Stimulated activated CD4-positive, alpha-beta T cell treated with anti-CD3 and anti-CD28 coated beads, Interleukin-12 subunit alpha, Interleukin-12 subunit beta, amount 100 ng/mL, for 24 hours (primary cell): ENCODE data around the gene MYL7.

Experiments
- DNase-seq, 2 experiments: peaks; one replicate each; pipeline ENCODE4 v3.0.0-alpha.2; 2020; ENCODE audit warnings: low read depth in 2 of 2

MYL7 gene

DNA sequence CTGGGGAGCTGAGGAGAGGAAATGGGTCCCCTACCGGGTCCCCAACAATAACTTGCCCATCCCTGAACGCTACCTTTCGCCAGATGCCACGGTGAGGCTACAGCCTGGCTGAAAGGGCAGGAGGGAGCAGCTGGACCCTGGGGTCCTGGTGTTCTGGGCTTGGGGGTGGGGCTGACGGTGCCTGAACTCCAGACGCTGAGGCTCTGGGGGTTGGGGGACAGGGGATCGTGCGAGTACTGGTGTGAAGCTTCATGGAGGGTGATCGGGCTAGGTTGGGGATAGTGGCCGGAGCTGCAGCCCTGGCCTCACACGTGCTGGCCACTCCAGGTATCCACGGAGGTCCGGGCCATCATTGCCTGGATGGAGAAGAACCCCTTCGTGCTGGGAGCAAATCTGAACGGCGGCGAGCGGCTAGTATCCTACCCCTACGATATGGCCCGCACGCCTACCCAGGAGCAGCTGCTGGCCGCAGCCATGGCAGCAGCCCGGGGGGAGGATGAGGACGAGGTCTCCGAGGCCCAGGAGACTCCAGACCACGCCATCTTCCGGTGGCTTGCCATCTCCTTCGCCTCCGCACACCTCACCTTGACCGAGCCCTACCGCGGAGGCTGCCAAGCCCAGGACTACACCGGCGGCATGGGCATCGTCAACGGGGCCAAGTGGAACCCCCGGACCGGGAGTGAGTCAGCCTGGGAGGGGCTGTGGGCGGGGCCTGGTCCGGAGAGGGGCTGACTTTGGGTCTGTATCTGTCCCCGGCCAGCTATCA, 28.7 kb downstream of the MYL7 start:
- DNase-seq: no peak

DNA sequence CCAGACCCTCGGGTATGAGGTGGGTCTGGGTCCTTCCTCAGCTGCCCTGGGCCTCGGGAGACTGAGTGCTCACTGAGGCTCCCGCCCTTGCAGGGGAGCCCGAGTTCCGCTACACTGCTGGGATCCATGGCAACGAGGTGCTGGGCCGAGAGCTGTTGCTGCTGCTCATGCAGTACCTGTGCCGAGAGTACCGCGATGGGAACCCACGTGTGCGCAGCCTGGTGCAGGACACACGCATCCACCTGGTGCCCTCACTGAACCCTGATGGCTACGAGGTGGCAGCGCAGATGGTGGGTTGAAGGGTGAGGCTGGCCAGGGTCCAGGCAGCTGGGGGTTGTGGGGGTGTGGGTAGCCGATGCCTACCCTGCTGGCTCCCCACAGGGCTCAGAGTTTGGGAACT, 29.4 kb downstream of the MYL7 start:
- no peak for DNase-seq

DNA sequence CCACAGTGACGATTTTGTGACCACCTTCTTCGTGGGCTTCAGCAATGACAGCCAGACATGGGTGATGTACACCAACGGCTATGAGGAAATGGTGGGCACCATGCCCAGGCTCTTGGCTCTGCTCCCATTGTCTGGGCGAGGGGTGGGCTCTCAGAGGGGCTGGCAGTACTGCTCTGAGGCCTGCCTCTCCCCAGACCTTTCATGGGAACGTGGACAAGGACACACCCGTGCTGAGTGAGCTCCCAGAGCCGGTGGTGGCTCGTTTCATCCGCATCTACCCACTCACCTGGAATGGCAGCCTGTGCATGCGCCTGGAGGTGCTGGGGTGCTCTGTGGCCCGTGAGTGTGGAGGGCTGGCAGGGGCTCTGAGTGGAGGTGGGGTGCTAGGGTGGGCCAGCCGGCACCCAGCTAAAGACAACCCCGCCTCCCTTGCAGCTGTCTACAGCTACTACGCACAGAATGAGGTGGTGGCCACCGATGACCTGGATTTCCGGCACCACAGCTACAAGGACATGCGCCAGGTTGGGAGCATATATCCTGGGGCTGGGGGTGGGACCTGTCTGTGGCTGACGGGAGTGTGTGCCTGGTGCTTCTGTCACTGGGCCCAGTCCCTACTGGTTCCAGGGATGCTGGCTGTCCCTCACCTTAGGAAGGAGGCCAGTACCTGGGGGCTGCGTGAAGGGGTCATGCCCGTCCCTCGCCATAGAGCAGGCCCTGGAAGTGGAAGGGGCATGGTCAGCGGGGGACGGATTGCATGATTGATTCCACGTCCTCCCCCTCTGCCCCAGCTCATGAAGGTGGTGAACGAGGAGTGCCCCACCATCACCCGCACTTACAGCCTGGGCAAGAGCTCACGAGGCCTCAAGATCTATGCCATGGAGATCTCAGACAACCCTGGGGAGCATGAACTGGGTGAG, 30.2 kb downstream of the MYL7 start:
- DNase-seq: no peak

DNA sequence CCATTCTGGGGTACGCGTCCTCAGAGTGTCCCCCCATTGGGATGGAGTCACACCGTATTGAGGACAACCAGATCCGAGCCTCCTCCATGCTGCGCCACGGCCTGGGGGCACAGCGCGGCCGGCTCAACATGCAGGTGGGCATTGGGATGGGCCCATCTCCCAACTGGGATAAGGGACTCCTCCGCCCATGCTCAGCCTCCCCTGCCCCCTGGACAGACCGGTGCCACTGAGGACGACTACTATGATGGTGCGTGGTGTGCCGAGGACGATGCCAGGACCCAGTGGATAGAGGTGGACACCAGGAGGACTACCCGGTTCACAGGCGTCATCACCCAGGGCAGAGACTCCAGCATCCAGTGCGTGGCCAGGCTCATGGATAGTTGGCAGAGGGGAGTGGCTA, 31.1 kb downstream of the MYL7 start:
- no peak for DNase-seq

DNA sequence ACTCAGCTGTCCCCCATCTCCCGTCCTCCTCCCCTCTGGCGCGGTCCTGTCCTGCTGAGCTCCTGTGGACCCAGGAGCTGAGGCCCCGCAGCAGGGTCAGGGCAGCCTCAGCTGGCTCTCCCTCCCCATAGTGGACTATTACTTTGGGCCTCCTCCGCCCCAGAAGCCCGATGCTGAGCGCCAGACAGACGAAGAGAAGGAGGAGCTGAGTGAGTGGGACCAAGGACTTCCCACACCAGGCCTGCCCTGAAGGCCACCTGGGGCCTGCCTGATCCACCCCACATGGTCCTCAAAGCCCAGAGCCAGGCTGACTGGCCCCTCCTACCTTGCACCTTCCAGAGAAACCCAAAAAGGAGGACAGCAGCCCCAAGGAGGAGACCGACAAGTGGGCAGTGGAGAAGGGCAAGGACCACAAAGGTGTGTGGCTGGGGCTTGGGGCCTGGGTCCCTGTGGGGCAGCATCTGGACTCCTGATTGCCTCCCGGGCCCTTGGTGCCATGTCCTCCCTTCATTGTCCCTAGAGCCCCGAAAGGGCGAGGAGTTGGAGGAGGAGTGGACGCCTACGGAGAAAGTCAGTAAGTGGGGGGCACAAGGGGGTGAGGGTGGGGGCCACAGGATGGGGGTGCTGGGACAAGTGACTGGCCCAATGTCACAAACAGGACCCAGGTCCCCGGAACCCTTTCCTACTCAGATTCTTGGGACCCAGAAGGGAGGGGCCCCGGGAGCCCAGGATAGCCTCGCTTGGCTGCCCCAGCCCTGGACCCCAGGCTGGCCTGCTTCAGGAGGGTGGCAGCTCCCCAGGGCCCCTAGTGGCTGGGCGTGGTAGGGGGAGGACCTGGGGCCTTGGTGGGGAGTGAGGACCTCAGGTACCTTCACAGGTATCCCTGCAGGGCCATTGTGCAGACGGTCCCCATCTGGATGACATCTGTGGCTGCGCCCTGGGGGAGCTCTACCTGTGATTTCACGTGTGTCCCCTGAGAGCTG, 32.1 kb downstream of the MYL7 start:
- DNase-seq: no peak

DNA sequence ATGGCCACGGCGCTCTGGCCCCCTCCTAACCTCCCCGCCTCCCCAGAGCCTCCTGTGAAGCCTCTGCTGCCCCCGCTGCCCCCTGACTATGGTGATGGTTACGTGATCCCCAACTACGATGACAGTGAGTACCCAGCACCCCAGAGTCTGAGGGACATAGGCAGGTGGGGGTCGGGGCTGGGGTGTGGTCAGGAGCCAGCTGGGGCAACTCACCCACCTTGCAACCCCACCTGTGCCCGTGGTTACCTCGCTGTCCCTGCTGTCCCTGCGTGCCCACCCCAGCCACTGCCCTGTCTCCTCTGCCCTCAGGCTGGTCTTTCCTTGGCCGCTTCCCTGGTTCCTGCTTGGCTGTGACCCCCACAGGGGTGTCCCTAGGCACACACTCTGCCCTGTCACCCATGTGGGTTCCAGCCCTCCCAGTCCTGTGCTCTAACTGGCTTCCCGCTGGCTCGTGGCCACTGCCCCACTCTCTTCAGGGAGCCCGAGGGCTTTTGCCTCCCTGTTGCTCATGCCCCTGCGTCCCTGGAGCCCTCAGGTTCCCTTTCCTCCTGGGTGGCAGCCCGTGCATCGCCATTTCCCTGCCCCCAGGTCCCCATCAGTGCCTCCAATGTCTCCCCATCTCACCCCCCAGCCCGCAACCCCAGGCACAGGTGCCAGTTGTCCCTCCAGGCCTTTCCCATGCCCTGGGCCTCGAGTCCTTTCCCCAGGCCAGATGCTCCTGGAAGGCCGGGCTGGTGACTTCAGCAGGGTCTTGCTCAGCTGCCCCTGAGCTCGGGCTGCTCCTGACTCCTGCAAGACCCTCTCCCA, 33.0 kb downstream of the MYL7 start:
- DNase-seq: no peak

DNA sequence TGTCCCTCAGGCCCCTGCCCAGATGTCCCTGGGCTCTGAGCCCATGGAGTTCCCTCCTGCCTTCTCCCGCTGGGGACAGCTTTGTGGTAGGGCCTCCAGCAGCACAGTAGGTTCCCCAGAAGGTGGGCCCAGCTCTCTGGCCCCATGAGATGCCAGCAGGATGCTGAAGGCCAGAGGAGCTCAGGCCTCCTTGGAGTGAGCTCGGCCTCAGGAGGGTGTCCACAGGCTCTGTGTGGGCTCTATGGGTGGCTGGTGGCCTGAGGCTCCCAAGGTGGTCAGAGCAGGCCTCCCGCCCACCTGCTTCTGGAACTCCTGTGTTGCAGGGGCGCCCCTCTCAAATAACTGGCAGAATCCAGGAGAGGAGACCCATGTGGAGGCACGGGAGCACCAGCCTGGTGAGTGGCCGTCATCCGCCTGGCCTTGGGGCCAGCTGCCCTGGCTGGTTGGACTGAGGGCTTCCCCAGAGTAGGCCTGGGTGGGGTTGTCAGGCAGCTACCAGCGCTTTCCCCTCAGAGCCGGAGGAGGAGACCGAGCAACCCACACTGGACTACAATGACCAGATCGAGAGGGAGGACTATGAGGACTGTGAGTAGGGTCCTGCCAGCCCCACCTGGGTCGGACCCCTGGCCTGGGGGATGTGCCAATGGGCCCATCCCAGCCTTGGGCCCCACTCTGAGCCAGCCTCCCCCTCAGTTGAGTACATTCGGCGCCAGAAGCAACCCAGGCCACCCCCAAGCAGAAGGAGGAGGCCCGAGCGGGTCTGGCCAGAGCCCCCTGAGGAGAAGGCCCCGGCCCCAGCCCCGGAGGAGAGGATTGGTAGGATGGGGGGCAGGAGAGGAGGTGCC, 33.8 kb downstream of the MYL7 start:
- DNase-seq: no peak

DNA sequence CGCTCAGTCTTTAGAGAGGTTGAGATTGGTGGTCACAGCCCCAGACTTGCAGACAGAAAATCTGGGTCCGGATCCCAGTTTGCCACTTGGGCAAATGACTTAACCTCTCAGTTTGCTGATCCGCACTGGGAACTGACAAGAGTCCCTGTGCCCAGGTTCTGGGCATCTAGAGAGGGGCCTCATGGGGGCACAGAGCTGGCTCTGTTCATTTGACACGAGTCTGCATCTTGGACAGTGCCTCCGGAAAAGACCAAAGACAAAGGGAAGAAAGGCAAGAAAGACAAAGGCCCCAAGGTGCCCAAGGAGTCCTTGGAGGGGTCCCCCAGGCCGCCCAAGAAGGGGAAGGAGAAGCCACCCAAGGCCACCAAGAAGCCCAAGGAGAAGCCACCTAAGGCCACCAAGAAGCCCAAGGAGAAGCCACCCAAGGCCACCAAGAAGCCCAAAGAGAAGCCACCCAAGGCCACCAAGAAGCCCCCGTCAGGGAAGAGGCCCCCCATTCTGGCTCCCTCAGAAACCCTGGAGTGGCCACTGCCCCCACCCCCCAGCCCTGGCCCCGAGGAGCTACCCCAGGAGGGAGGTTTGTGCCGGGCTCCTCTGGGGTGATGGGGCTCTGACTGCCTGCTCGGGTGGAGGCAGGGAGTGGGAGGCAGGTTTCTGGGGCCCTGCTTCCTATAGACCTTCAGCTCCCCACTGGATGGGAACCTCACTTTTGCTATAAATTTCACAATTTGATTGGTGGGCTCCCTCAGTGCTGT, 34.6 kb downstream of the MYL7 start:
- no peak for DNase-seq

DNA sequence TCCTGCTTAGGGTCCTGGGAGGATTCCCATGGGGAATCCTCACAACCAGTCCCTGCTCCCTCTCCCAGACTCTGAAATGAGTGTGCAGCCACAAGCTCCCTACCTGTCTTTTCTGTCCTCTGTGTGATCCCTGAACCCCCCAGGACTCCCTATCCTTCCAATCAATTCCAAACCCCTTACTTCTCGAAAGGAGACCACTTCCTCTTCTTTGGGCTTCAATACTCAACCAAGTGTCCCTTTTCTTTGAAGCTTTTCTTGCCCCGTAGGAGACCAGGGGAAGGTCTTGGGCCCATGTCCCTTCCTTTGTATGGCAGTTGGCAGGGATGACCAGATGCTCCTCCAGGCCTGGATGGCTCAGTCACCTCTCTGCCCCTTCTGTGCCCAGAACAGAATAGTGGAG, 35.3 kb downstream of the MYL7 start:
- no peak for DNase-seq

DNA sequence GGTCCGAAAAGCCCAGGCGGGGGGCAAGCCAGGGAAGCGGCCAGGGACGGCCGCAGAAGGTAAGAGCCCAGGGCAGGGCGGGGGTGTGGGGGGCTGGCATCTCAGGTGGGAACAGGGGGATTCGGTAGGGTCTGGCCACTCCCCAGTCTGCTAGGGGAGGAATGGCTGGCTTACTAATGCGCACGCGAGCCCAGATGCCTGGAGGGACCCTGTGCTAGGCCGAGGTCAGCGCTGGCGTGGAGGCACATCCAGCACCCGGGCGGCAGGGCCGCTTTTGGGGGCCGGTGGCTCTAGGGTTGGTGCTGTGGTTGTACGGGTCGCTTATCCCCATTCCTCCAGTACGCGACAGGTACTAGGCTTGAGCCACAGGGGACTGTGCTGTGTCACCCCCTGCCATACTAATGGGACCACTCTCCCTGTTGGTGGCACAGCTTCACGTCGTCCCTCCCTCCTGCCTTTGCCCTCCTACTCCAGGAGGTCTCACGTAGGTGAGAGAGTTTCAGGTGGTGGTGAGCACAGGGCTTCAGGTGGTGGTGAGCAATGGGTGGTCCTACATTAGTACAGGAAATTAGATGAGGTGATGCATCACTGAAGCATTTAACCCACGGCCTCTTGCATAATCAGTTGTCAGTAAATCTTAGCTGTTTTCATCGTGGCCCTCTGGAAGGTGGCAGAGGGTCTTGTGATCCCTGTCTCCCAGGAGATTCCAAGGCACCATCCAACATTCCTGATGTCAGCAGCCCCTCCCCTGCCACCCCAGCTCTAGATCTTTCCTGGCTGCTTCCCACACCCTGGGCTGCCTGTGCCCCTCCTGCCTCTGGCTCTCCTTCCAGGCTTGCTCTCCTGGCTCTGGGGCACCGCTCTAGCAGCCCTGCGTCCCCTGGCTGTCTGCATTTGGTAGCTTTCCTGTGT, 36.0 kb downstream of the MYL7 start:
- no peak for DNase-seq

DNA sequence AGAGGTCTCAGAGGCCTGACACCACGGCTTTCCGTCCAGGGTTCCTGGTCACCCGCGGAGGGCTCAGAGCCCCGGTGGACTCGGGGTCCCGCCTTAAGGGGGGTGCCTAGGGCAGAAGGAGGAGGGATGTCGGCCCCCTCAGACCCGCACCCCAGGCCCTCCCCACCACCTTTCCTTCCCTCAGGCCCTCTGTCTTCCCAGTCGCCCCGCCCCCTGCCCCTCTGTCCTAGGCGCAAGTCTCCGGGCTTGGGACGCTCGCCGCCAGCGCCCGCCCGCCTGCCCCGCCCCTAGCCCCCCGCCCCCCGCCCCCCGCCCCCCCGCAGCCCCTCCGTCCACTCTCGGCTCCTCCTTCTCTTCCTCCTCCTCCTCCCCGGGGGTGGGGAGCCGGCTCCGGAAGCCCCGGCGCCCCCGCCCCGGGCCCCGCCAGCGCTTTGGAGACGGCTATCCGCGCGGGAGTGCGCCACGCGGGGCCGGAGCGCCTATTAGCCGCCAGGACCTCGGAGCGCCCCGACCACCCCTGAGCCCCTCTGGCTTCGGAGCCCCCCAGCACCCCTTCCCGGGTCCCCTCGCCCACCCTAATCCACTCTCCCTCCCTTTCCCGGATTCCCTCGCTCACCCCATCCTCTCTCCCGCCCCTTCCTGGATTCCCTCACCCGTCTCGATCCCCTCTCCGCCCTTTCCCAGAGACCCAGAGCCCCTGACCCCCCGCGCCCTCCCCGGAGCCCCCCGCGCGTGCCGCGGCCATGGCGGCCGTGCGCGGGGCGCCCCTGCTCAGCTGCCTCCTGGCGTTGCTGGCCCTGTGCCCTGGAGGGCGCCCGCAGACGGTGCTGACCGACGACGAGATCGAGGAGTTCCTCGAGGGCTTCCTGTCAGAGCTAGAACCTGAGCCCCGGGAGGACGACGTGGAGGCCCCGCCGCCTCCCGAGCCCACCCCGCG, 36.9 kb downstream of the MYL7 start, which contains the start of gene AEBP1:
Gene AEBP1 (plus strand): TSS at position 423 of the 937 bp plus-strand sequence. CDS start 321 bp downstream, at position 744.
- DNase-seq: no peak

DNA sequence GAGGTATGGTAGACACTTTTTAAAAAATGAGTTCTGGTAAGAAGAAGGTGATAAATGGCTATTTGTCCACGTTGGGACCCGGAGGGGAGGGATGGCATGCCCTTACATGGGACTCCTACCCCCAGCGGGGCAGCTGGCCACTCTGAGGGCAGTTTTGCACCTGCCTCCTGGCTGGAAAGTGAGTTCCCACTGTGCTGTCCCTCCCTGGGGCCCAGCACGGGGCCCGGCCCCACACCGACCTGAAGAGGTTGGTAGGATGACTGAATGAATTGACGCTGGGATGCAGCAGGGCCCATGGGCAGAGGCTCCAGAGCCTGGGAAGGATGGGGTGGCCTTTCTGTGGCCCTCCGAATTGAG, 37.6 kb downstream of the MYL7 start:
- no peak for DNase-seq

DNA sequence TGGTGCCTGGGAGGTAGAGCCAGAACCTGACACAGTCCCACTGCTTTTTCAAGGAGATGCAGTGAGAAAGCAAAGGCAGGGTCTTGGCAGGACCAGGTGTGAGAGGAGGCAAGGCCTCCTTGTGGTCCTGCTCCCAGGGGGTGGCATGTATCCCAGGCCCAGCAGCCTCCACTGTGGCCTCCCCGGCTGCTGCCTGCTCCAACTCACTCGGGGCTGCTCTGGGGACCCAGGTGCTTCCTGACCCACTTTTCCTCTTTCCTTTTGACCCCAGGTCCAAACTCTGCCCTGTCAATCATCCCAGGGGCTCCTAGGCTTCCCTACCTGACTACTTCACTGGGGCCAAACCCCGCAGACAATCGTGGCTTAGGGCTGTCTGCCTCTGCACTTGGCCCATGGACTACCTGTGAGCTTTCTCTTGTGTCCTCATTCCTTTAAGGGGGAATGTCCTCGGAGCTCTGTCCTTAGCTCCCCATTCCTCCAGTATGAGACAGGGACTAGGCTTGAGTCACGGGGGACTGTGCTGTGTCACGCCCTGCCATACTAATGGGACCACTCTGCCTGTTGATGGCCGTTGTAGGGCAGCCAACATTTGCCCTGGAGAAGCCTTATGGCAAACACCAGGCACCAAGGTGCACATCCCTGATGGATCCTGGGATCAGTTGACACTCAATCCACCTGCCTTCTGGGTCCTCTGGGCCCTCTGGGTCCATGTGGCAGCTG, 38.1 kb downstream of the MYL7 start:
- no peak for DNase-seq

DNA sequence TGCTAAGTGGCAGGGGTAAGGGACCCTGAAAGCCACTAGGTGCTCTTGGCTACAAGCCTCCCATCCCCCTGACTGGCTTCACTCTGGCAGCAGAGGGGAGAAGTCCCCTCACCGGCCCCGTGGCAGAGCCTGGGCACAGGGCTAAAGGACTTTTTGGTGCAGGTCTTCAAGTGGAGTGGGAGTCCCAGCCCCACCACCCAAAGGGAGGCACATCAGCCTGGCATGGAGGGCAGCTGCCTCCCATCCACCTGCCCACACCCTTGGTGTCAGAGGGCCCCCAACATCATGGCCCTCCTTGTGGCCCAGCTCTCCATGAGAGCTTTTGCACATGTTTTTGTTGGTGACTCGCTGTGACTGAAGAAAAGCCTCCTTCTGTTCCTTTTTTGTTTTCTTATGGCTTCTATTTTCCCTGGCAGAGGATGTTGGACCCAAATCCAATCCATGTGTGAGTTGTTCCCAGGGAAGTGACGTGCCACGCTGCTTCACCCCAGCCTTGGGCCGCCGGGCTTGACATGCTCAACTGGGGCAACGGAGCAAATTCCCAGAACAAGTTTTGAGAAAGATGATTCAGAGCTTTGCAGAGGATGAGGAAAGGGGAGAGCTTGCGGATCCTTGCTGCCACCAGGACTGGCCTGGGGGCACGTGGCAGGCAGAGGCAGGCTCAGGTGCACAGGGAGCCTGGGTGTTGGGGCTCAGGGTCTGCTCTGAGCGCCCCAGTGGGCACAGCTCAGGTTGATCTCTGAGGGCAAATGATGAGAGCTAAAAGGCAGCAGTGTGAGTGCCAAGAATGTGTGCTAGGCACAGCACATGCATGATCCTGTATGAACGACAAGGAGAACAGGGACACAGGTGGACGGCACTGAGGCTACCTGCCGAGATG, 38.9 kb downstream of the MYL7 start:
- no peak for DNase-seq

DNA sequence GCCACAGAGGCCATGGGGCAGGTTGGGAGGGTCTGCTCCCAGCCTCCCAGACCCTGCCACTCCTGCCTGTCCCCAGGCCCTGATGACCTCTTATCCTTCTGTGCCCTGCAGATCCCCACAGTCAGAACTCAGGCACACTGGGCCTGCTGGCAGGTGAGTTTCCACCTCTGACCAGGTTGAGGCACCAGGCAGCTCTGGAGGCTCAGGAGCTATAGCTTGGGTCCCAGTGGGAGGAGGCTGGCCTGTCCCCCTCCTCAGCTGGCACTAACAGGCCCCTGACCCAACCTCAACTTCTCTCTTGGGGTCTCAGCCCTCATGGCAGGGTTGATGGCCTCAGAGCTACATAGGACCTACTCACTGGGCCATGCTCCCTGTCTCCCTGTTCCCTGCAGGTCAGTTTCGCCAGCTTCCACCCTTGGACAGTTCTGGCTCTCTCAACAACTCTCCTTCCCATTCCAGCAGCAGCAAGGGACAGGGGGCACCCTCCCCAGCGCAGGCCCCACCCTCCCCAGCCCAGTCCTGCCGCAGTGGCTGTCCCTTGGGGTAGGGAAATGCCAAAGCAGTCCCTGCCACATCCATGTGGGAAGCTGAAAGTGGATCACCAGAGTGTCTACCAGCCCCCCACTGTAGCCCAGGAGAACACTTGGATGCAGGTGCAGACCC, 39.7 kb downstream of the MYL7 start:
- no peak for DNase-seq
